H1 (cell line): ENCODE results near the gene TRPM1. TPM values are rescaled to one million over a fixed set of nuclear protein-coding genes. Genes with fewer than 3 reads are reported as not detected.
A peak's percentile ranks its signal among the peaks of the same experiment; 100 is the strongest.

Source experiments
- CTCF ChIA-PET: fragments of 300-600 bp; sonication (Branson Sonifier 250); formaldehyde crosslinking; loops from one replicate; lab custom pipeline; 2021; ENCODE audit not compliant: partially characterized antibody; lab: Charles Lee
- POLR2A ChIA-PET: fragments of 300-600 bp; sonication (Branson Sonifier 250); formaldehyde crosslinking; loops from one replicate; lab custom pipeline; 2021; ENCODE audit warnings: inconsistent platforms; ENCODE audit not compliant: partially characterized antibody; lab: Charles Lee
- DNase-seq, 2 experiments: peaks; one replicate each; pipeline versions ENCODE4 v3.0.0 to v3.0.0-alpha.2; 2010 to 2022; ENCODE audit warnings: low spot score in 2 of 2, low read depth in 1 of 2, mixed read lengths in 1 of 2
- FAIRE-seq: peaks from 2 replicates; lab custom pipeline; 2011; peaks lifted over from hg19 to GRCh38; lab: Jason Lieb, UNC
- H2AFZ ChIP-seq: 2 replicates; pipeline ENCODE4 v1.8.1; 2012; ENCODE audit warnings: low read length, inconsistent platforms
- H2AK5ac ChIP-seq: 2 replicates; pipeline ENCODE4 v1.6.1; 2013; ENCODE audit warnings: low read depth, low read length
- H2BK120ac ChIP-seq: replicated peaks from 2 replicates; pipeline ENCODE3; 2013; ENCODE audit warnings: low read depth, low read length, inconsistent platforms
- H2BK12ac ChIP-seq: 2 replicates; pipeline ENCODE4 v1.6.1; 2013; ENCODE audit warnings: low read depth, low read length
- H2BK15ac ChIP-seq: 2 replicates; pipeline ENCODE4 v1.6.1; 2013; ENCODE audit warnings: low read length
- H2BK20ac ChIP-seq: 2 replicates; pipeline ENCODE4 v1.6.1; 2013; ENCODE audit warnings: low read length
- H2BK5ac ChIP-seq: 2 replicates; pipeline ENCODE4 v1.6.1; 2013; ENCODE audit warnings: low read depth, low read length
- H3K14ac ChIP-seq: 2 replicates; pipeline ENCODE4 v1.6.1; 2013; ENCODE audit warnings: inconsistent platforms; ENCODE audit not compliant: insufficient read length
- H3K18ac ChIP-seq: 2 replicates; pipeline ENCODE4 v1.6.1; 2013; ENCODE audit warnings: low read length; ENCODE audit errors: extremely low read depth
- H3K23ac ChIP-seq: 2 replicates; pipeline ENCODE4 v1.6.1; 2013; ENCODE audit warnings: inconsistent platforms; ENCODE audit not compliant: insufficient read length
- H3K23me2 ChIP-seq: 2 replicates; pipeline ENCODE4 v1.6.1; 2013; ENCODE audit warnings: low read depth, low read length
- H3K27ac ChIP-seq: 2 replicates; pipeline ENCODE4 v1.6.1; 2011; ENCODE audit warnings: low read depth, low read length, inconsistent platforms
- H3K27me3 ChIP-seq, 4 experiments: replicated peaks in 1 of 4; 1 replicate in 1 of 4; 2 replicates in 3 of 4; pipeline versions ENCODE4 v1.6.1 to v1.8.1; 2011 to 2013; ENCODE audit warnings: low read length in 3 of 4, mild to moderate bottlenecking in 3 of 4, inconsistent platforms in 2 of 4, mixed read lengths in 2 of 4, moderate library complexity in 1 of 4; ENCODE audit not compliant: control insufficient read depth in 3 of 4, insufficient read depth in 3 of 4; ENCODE audit errors: extremely low read depth in 1 of 4
- H3K36me3 ChIP-seq, 4 experiments: 2 replicates each; pipeline versions ENCODE4 v1.6.1 to v1.8.1; 2011 to 2013; ENCODE audit warnings: mild to moderate bottlenecking in 4 of 4, low read length in 3 of 4, moderate library complexity in 2 of 4, control low read depth in 1 of 4, inconsistent platforms in 1 of 4; ENCODE audit not compliant: insufficient read depth in 4 of 4, control insufficient read depth in 2 of 4
- H3K4ac ChIP-seq: replicated peaks from 2 replicates; pipeline ENCODE3; 2013; ENCODE audit warnings: low read length, low read depth, mixed read lengths, inconsistent platforms; ENCODE audit not compliant: insufficient read length
- H3K4me1 ChIP-seq, 4 experiments: replicated peaks in 1 of 4; 1 replicate in 1 of 4; 2 replicates in 3 of 4; pipeline versions ENCODE4 v1.6.1 to v1.8.1; 2011 to 2013; ENCODE audit warnings: low read length in 3 of 4, inconsistent platforms in 2 of 4, mixed read lengths in 1 of 4; ENCODE audit not compliant: insufficient read depth in 4 of 4, control insufficient read depth in 3 of 4
- H3K4me2 ChIP-seq, 2 experiments: 2 replicates each; pipeline versions ENCODE4 v1.6.1 to v1.8.1; 2011 to 2013; ENCODE audit warnings: low read depth in 2 of 2, low read length in 2 of 2, control low read depth in 1 of 2, inconsistent platforms in 1 of 2, mild to moderate bottlenecking in 1 of 2; ENCODE audit not compliant: insufficient read depth in 1 of 2
- H3K4me3 ChIP-seq, 4 experiments: fragments of 200-600, 300-600 bp in 1 of 4; sonication (generic), shearing (Covaris generic), sonication (Bioruptor Twin) in 1 of 4; 2 replicates each; pipeline versions ENCODE4 v1.5.1 to v1.8.1; 2011 to 2016; ENCODE audit warnings: low read length in 4 of 4, low read depth in 3 of 4, control low read depth in 2 of 4, inconsistent platforms in 2 of 4, mild to moderate bottlenecking in 2 of 4, mixed read lengths in 1 of 4, moderate library complexity in 1 of 4; ENCODE audit not compliant: insufficient read depth in 2 of 4; ENCODE audit errors: extremely low read depth in 1 of 4
- H3K56ac ChIP-seq: replicated peaks from 2 replicates; pipeline ENCODE3; 2013; ENCODE audit warnings: low read depth, mild to moderate bottlenecking, mixed read lengths, low read length, inconsistent platforms; ENCODE audit not compliant: insufficient read length
- H3K79me1 ChIP-seq: 2 replicates; pipeline ENCODE4 v1.6.1; 2013; ENCODE audit warnings: low read depth, low read length, control low read depth
- H3K79me2 ChIP-seq, 2 experiments: 2 replicates each; pipeline versions ENCODE4 v1.6.1 to v1.8.1; 2012 to 2013; ENCODE audit warnings: low read length in 2 of 2, mild to moderate bottlenecking in 2 of 2, inconsistent platforms in 1 of 2; ENCODE audit not compliant: insufficient read depth in 2 of 2, control insufficient read depth in 1 of 2
- H3K9ac ChIP-seq, 4 experiments: replicated peaks in 1 of 4; 1 replicate in 1 of 4; 2 replicates in 3 of 4; pipeline versions ENCODE4 v1.6.1 to v1.8.1; 2011 to 2013; ENCODE audit warnings: low read depth in 3 of 4, low read length in 3 of 4, control low read depth in 2 of 4, mild to moderate bottlenecking in 2 of 4, moderate library complexity in 2 of 4, inconsistent platforms in 1 of 4; ENCODE audit errors: extremely low read depth in 1 of 4
- H3K9me3 ChIP-seq, 2 experiments: 2 replicates each; pipeline versions ENCODE4 v1.6.1 to v1.8.1; 2012 to 2013; ENCODE audit warnings: mild to moderate bottlenecking in 2 of 2, moderate library complexity in 2 of 2, control low read depth in 1 of 2, inconsistent platforms in 1 of 2, low read depth in 1 of 2, low read length in 1 of 2, mixed read lengths in 1 of 2; ENCODE audit not compliant: insufficient read depth in 2 of 2
- H4K20me1 ChIP-seq, 2 experiments: replicated peaks in 1 of 2; 2 replicates each; pipeline versions ENCODE3 to v1.8.1; 2011 to 2013; ENCODE audit warnings: inconsistent platforms in 2 of 2, low read length in 2 of 2, mild to moderate bottlenecking in 1 of 2; ENCODE audit not compliant: insufficient read depth in 2 of 2, control insufficient read depth in 1 of 2
- H4K5ac ChIP-seq: 2 replicates; pipeline ENCODE4 v1.6.1; 2013; ENCODE audit warnings: low read length, low read depth, mixed read lengths, inconsistent platforms; ENCODE audit not compliant: insufficient read length
- H4K8ac ChIP-seq: 2 replicates; pipeline ENCODE4 v1.8.0; 2013; ENCODE audit warnings: mild to moderate bottlenecking, moderate library complexity, low read length, inconsistent platforms; ENCODE audit not compliant: insufficient read depth; ENCODE audit errors: extremely low read depth
- H4K91ac ChIP-seq: replicated peaks from 2 replicates; pipeline ENCODE3; 2013; ENCODE audit warnings: low read length, mixed read lengths, inconsistent platforms; ENCODE audit not compliant: insufficient read length
- KDM1A ChIP-seq: fragments of 200-600, 300-600 bp; sonication (generic); IDR thresholded peaks from 2 replicates; pipeline ENCODE4 v1.7.1; 2016; ENCODE audit warnings: mild to moderate bottlenecking, low read length, borderline replicate concordance
- SP4 ChIP-seq: IDR thresholded peaks from 2 replicates; pipeline ENCODE4 v1.6.1; 2012; ENCODE audit warnings: low read length, inconsistent platforms
- WGBS, 2 experiments: shearing (Covaris generic) in 1 of 2; methylation state at CpG; one replicate each; pipeline versions ENCODE4 v1.1.6 to v1.1.7; 2013 to 2015; ENCODE audit warnings: low lambda C conversion rate in 2 of 2, mixed read lengths in 2 of 2, inconsistent platforms in 1 of 2, low coverage in 1 of 2, missing lambda C conversion rate in 1 of 2; ENCODE audit not compliant: insufficient replicate concordance in 2 of 2, insufficient coverage in 1 of 2, insufficient read length in 1 of 2; ENCODE audit errors: extremely low coverage in 1 of 2, missing lambda C conversion rate in 1 of 2; 5-methylcytosine and 5-hydroxymethylcytosine counted together
- polyA plus RNA-seq, 7 experiments: library from polyadenylated mRNA; depleted of rRNA in 3 of 7; stranded (reverse) in 5 of 7; unstranded in 2 of 7; fragments of >200 nt in 5 of 7; fragments of 200-250 nt in 2 of 7; gene quantifications; 1 replicate in 5 of 7; 2 replicates in 1 of 7; 4 replicates in 1 of 7; pipeline versions ENCODE4 v1.2.1 to v1.2.3, GENCODE V29; 2011 to 2013; ENCODE audit warnings: missing spikeins in 2 of 7, mixed read lengths in 2 of 7
- total RNA-seq: library from RNA; stranded (reverse); fragmentation: NEBNext Ultra II Directional; extraction: Animal tissue kit (Norgen Biotek cat#: 25700); gene quantifications from 2 replicates; pipeline ENCODE4 v1.2.1, GENCODE V29; 2021

TRPM1 gene
- total and polyA plus RNA-seq, 2 of the 8 experiments (the other 6 are each of a cell fraction or from before 2014, with no cell fraction given) = 0.05 TPM; not detected in 1

- Histone ChIP-seq H3K23ac (no peak overlapping the region), H2BK12ac (peak overlapping the region; percentile 6; the same call in 1 of the 2 replicates), H3K79me2 (no peaks in the 10 kb centered on the region), H4K8ac (no peak overlapping the region), H3K27ac (no peak overlapping the region), H4K91ac (peak overlapping the region; percentile 84), H2AK5ac (no peak overlapping the region), H3K56ac (no peak overlapping the region), H3K9ac (no peak overlapping the region), H3K9me3 (peaks cover 0 to 2% of the 10 kb centered on the region in 2 experiments; a peak in 2 of 4 replicates), H3K4me1 (peaks cover 5 to 30% (median 24%) of the 10 kb centered on the region in 4 experiments), H2AFZ (no peak overlapping the region), H2BK5ac (peak overlapping the region; percentile 97; the same call in 1 of the 2 replicates), H3K79me1 (no peaks in the 10 kb centered on the region), H2BK20ac (peak overlapping the region; percentile 17; the same call in 1 of the 2 replicates), H3K4ac (peak overlapping the region; percentile 5), H2BK15ac (no peak overlapping the region), H3K4me3 (no peak overlapping the region), H3K4me2 (no peak overlapping the region), H3K18ac (no peak overlapping the region), H2BK120ac (peak overlapping the region; percentile 63), H3K14ac (no peak overlapping the region), H3K36me3 (no peaks in the 10 kb centered on the region), H4K20me1 (no peaks in the 10 kb centered on the region), H4K5ac (no peak overlapping the region), H3K27me3 (no peaks in the 10 kb centered on the region), H3K23me2 (no peaks in the 10 kb centered on the region)
- FAIRE-seq = no peak
- ChIA-PET POLR2A (interaction anchor here (1.1 kb wide), 1 partner anchor 11 kb away, joined by 3 read pairs; no protein-coding TSS in a partner anchor), CTCF (interaction anchor here (1.1 to 2.1 kb wide), 3 partner anchors 21 to 194 kb away, joined by 3 to 9 read pairs (median 6); no protein-coding TSS in a partner anchor)
- no peak for DNase-seq
- no peak for TF ChIP-seq SP4
- peak; percentile 61; the same call in 1 of the 2 replicates for TF ChIP-seq KDM1A
- 85% methylated on average over 4 of the region's 4 CpGs; no CpG with 5 or more reads in 1 of the 2 experiments for WGBS, 2 experiments
Measured at GRCh38 chr15:31149987-31150386, 48.5 kb upstream of the TRPM1 start.
